Measurements from ENCODE around the gene MPC1L. TPM values are rescaled to one million over a fixed set of nuclear protein-coding genes. Genes with fewer than 3 reads are reported as not detected.
A peak's percentile ranks its signal among the peaks of the same experiment; 100 is the strongest.

The MPC1L gene
- total RNA-seq, 1 experiment from 2014 or later: not detected

DNA sequence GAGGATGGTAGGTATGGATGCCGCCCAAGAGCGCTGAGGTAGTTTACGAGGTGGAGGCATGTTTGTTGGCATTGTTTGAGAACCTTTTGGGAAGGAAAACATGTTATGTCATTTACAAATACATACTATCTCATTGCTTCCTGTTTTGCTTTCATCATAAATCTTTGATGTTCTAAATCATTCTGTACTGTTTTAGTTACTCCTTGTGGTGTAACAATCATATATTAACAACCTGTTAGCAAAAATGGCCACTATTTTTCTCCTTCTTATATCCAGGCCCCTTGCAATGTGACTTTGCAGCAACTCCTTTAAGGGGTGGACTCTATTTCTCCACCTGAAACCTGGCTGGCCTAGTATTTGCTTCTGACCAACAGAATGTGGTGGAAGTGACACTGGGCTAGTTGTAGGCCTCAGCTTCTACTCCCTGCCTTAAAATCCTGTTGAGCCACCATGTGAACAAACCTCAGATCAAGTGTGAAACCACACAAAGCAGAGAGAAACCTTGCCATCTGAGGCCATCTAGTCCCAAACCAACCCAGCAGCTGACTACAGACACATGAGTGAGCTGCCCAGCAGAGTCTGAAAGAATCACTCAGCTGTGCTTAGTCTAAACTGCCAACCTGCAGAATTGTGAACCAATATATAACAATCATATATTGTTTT, 40.0 kb downstream of the MPC1L start:
- ATAC-seq (no peak), DNase-seq (ENCODE audit: low spot score) (no peak)
- no peak overlapping the region for H3K4me3 Mint-ChIP-seq
- no peak for TF ChIP-seq NFE2L1 (CRISPR knock-in tag; IDR thresholded peaks at IDR 0.05)
- TF ChIP-seq, protein P1, sequence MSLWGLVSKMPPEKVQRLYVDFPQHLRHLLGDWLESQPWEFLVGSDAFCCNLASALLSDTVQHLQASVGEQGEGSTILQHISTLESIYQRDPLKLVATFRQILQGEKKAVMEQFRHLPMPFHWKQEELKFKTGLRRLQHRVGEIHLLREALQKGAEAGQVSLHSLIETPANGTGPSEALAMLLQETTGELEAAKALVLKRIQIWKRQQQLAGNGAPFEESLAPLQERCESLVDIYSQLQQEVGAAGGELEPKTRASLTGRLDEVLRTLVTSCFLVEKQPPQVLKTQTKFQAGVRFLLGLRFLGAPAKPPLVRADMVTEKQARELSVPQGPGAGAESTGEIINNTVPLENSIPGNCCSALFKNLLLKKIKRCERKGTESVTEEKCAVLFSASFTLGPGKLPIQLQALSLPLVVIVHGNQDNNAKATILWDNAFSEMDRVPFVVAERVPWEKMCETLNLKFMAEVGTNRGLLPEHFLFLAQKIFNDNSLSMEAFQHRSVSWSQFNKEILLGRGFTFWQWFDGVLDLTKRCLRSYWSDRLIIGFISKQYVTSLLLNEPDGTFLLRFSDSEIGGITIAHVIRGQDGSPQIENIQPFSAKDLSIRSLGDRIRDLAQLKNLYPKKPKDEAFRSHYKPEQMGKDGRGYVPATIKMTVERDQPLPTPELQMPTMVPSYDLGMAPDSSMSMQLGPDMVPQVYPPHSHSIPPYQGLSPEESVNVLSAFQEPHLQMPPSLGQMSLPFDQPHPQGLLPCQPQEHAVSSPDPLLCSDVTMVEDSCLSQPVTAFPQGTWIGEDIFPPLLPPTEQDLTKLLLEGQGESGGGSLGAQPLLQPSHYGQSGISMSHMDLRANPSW (CRISPR knock-in tag; conservative IDR thresholded peaks at IDR 0.05; ENCODE audit: low read depth): no peak
- TF ChIP-seq JAZF1 (CRISPR knock-in tag; IDR thresholded peaks at IDR 0.05): no peak
- TF ChIP-seq, protein P2, sequence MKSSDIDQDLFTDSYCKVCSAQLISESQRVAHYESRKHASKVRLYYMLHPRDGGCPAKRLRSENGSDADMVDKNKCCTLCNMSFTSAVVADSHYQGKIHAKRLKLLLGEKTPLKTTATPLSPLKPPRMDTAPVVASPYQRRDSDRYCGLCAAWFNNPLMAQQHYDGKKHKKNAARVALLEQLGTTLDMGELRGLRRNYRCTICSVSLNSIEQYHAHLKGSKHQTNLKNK (CRISPR knock-in tag; IDR thresholded peaks at IDR 0.05): no peak
- TF ChIP-seq KAT7 (CRISPR knock-in tag; IDR thresholded peaks at IDR 0.05; ENCODE audit: borderline replicate concordance): no peak
- TF ChIP-seq, protein P3, sequence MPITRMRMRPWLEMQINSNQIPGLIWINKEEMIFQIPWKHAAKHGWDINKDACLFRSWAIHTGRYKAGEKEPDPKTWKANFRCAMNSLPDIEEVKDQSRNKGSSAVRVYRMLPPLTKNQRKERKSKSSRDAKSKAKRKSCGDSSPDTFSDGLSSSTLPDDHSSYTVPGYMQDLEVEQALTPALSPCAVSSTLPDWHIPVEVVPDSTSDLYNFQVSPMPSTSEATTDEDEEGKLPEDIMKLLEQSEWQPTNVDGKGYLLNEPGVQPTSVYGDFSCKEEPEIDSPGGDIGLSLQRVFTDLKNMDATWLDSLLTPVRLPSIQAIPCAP (CRISPR knock-in tag; IDR thresholded peaks at IDR 0.05): no peak
- TF ChIP-seq ETV6 (CRISPR knock-in tag; IDR thresholded peaks at IDR 0.05): no peak
- TF ChIP-seq NR1H2 (CRISPR knock-in tag; IDR thresholded peaks at IDR 0.05): no peak
- TF ChIP-seq GTF2I (CRISPR knock-in tag; conservative IDR thresholded peaks at IDR 0.05): no peak
- TF ChIP-seq ZNF671 (CRISPR knock-in tag; IDR thresholded peaks at IDR 0.05): no peak
- TF ChIP-seq, protein P4, sequence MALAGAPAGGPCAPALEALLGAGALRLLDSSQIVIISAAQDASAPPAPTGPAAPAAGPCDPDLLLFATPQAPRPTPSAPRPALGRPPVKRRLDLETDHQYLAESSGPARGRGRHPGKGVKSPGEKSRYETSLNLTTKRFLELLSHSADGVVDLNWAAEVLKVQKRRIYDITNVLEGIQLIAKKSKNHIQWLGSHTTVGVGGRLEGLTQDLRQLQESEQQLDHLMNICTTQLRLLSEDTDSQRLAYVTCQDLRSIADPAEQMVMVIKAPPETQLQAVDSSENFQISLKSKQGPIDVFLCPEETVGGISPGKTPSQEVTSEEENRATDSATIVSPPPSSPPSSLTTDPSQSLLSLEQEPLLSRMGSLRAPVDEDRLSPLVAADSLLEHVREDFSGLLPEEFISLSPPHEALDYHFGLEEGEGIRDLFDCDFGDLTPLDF (CRISPR knock-in tag; IDR thresholded peaks at IDR 0.05): no peak
- TF ChIP-seq JUN (CRISPR knock-in tag; IDR thresholded peaks at IDR 0.05): no peak
- POLR2A ChIA-PET: interaction anchor here (0.6 kb wide), 1 partner anchor 267 kb away, joined by 3 read pairs; no protein-coding TSS in a partner anchor
- no peaks in the 10 kb centered on the region for H3K9me3 Mint-ChIP-seq
- peaks cover 61% of the 10 kb centered on the region for H3K36me3 Mint-ChIP-seq
- no peaks in the 10 kb centered on the region; the same call in 1 of the 2 replicates for H3K4me1 Mint-ChIP-seq
- no peak overlapping the region for H3K27ac Mint-ChIP-seq
- H3K27me3 Mint-ChIP-seq (ENCODE audit: low read depth): no peaks in the 10 kb centered on the region
- CTCF ChIA-PET: no interaction called here

DNA sequence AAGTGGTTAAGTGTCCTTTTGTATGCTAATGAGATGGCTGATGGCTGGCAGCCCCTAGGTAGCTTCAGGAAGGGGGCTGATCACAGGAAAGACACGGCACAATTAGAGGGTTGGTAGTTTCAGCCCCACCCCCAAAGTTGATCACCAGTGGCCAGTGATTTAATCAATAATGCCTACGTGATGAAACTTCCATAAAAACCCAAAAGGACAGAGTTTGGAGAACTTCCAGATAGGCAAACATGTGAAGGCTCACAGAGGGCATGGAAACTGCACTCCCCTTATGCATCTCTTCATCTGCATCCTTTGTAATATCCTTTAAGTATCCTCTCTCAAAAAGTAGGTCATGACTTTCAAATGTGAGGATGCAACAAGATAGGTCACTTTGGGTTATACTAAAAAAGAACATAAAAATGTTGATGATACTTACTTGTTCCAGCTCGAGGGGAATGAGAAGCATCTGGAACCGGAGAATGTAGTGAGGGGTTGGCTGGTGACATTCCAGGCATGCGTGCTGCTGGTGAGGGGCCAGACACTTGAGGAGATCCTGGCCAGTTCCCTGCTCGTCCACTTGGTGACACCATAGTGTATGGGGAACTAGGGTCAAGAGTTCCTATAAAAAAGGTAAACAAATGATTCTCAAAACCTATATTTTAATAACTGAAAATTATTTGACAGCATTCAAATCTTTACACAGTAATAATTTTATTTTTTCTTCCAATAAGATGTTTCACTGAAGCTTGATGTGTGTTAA, 40.8 kb downstream of the MPC1L start:
- POLR2A ChIA-PET: interaction anchor here (0.6 kb wide), 1 partner anchor 266 kb away, joined by 3 read pairs; no protein-coding TSS in a partner anchor
- no peak overlapping the region for H3K4me3 Mint-ChIP-seq
- peaks cover 68% of the 10 kb centered on the region for H3K36me3 Mint-ChIP-seq
- ATAC-seq (peak; percentile 87), DNase-seq (ENCODE audit: low spot score) (peak; percentile 35)
- TF ChIP-seq FOXK1 (CRISPR knock-in tag; IDR thresholded peaks at IDR 0.05) (no peak), RELA (CRISPR knock-in tag; IDR thresholded peaks at IDR 0.05; ENCODE audit: borderline replicate concordance) (no peak), ELF4 (CRISPR knock-in tag; IDR thresholded peaks at IDR 0.05; ENCODE audit: low read depth) (no peak), ETV6 (CRISPR knock-in tag; IDR thresholded peaks at IDR 0.05) (no peak), SP1 (CRISPR knock-in tag; conservative IDR thresholded peaks at IDR 0.05) (no peak), ZNF121 (CRISPR knock-in tag; IDR thresholded peaks at IDR 0.05) (no peak)
- TF ChIP-seq, protein P1 (CRISPR knock-in tag; conservative IDR thresholded peaks at IDR 0.05; ENCODE audit: low read depth): no peak
- TF ChIP-seq, protein P4 (CRISPR knock-in tag; IDR thresholded peaks at IDR 0.05): no peak
- H3K27me3 Mint-ChIP-seq (ENCODE audit: low read depth): no peaks in the 10 kb centered on the region
- CTCF ChIA-PET: no interaction called here
- no peaks in the 10 kb centered on the region for H3K9me3 Mint-ChIP-seq
- H3K4me1 Mint-ChIP-seq: no peaks in the 10 kb centered on the region; the same call in 1 of the 2 replicates
- no peak overlapping the region for H3K27ac Mint-ChIP-seq

Measured in WTC11 (cell line).